GM23338 (cell line): ENCODE measurements around the gene NXPH4. TPM values are rescaled to one million over a fixed set of nuclear protein-coding genes. Genes with fewer than 3 reads are reported as not detected.

ENCODE experiments used
- ATAC-seq: fragments of 200-7000 bp; cut with Tn5 transposase; 3 replicates; pipeline ENCODE4 v1.9.1; 2020
- DNase-seq: peaks from one replicate; pipeline ENCODE4 v3.0.0-alpha.2; 2015; ENCODE audit warnings: low spot score
- H2AFZ ChIP-seq: fragments of 200-600 bp; sonication (generic); 2 replicates; pipeline ENCODE4 v1.8.0; 2016; ENCODE audit warnings: antibody characterized with exemption, mild to moderate bottlenecking, moderate library complexity
- H3F3A ChIP-seq: fragments of 200-600 bp; sonication (generic); replicated peaks from 2 replicates; pipeline ENCODE4 v1.8.0; 2017; ENCODE audit warnings: antibody characterized with exemption, mixed run types, low read depth
- H3K27ac ChIP-seq: fragments of 200-600 bp; sonication (generic); 2 replicates; pipeline ENCODE4 v1.6.1; 2016; ENCODE audit warnings: low read depth
- H3K27me3 ChIP-seq: fragments of 200-600 bp; sonication (generic); 2 replicates; pipeline ENCODE4 v1.8.0; 2016; ENCODE audit warnings: mild to moderate bottlenecking, mixed run types, moderate library complexity; ENCODE audit not compliant: insufficient read depth
- H3K36me3 ChIP-seq: fragments of 200-600 bp; sonication (generic); 2 replicates; pipeline ENCODE4 v1.8.0; 2016; ENCODE audit warnings: mild to moderate bottlenecking; ENCODE audit not compliant: insufficient read depth
- H3K4me1 ChIP-seq: fragments of 200-600 bp; sonication (generic); 2 replicates; pipeline ENCODE4 v1.8.0; 2016; ENCODE audit warnings: mild to moderate bottlenecking, moderate library complexity; ENCODE audit not compliant: insufficient read depth
- H3K4me2 ChIP-seq: fragments of 200-600 bp; sonication (generic); 2 replicates; pipeline ENCODE4 v1.7.1; 2017; ENCODE audit warnings: mixed run types
- H3K4me3 ChIP-seq: fragments of 200-600 bp; sonication (generic); 2 replicates; pipeline ENCODE4 v1.6.1; 2016; ENCODE audit warnings: mixed run types
- H3K79me2 ChIP-seq: fragments of 200-600 bp; sonication (generic); replicated peaks from 2 replicates; pipeline ENCODE4 v1.8.0; 2017; ENCODE audit warnings: mild to moderate bottlenecking; ENCODE audit not compliant: insufficient read depth
- H3K9me2 ChIP-seq: fragments of 200-600 bp; sonication (generic); 2 replicates; pipeline ENCODE4 v1.8.0; 2017; ENCODE audit not compliant: insufficient read depth
- H4K20me1 ChIP-seq: fragments of 200-600 bp; sonication (generic); replicated peaks from 2 replicates; pipeline ENCODE4 v1.8.0; 2017; ENCODE audit warnings: mild to moderate bottlenecking; ENCODE audit not compliant: insufficient read depth
- H3K27ac Mint-ChIP-seq: 2 replicates; pipeline ENCODE4 v1.8.0; 2020; ENCODE audit warnings: inconsistent platforms, mild to moderate bottlenecking, moderate library complexity, mixed read lengths
- H3K27me3 Mint-ChIP-seq: 3 replicates; pipeline ENCODE4 v1.8.0; 2022; ENCODE audit warnings: low read depth, mild to moderate bottlenecking, moderate library complexity, mixed read lengths, inconsistent platforms; ENCODE audit not compliant: insufficient read depth, poor library complexity
- H3K36me3 Mint-ChIP-seq: 3 replicates; pipeline ENCODE4 v1.8.0; 2021; ENCODE audit warnings: low read depth, mild to moderate bottlenecking, inconsistent platforms, moderate library complexity, mixed read lengths
- H3K4me1 Mint-ChIP-seq: 3 replicates; pipeline ENCODE4 v1.8.0; 2020; ENCODE audit warnings: mild to moderate bottlenecking, inconsistent platforms, mixed read lengths
- H3K4me3 Mint-ChIP-seq: 3 replicates; pipeline ENCODE4 v1.8.0; 2021; ENCODE audit warnings: moderate library complexity, mild to moderate bottlenecking, inconsistent platforms, mixed read lengths
- H3K9me3 Mint-ChIP-seq: 3 replicates; pipeline ENCODE4 v1.8.0; 2020; ENCODE audit warnings: moderate library complexity, mild to moderate bottlenecking, inconsistent platforms, mixed read lengths
- CREB1 ChIP-seq: fragments of 250-450 bp; sonication (Bioruptor Pico); IDR thresholded peaks from 2 replicates; pipeline ENCODE4 v1.5.0; 2020; ENCODE audit warnings: low read depth, mild to moderate bottlenecking, moderate library complexity
- EZH2 ChIP-seq: fragments of 200-600 bp; sonication (generic); IDR thresholded peaks from one replicate; pipeline ENCODE4 v1.8.0; 2017; ENCODE audit warnings: antibody characterized with exemption, mild to moderate bottlenecking, low read depth; ENCODE audit not compliant: unreplicated experiment
- EZH2phosphoT487 ChIP-seq: fragments of 200-600 bp; sonication (generic); IDR thresholded peaks from one replicate; pipeline ENCODE4 v1.8.1; 2018; ENCODE audit warnings: antibody characterized with exemption; ENCODE audit not compliant: unreplicated experiment
- JUNB ChIP-seq: IDR thresholded peaks from one replicate; pipeline ENCODE4 v1.6.1; 2016; ENCODE audit warnings: antibody characterized with exemption; ENCODE audit not compliant: unreplicated experiment
- NANOG ChIP-seq: IDR thresholded peaks from 2 replicates; pipeline ENCODE4 v1.6.1; 2016; ENCODE audit warnings: antibody characterized with exemption, borderline replicate concordance
- POLR2AphosphoS5 ChIP-seq: IDR thresholded peaks from 2 replicates; pipeline ENCODE4 v1.6.1; 2016; ENCODE audit warnings: antibody characterized with exemption, low read depth
- STAT1 ChIP-seq: IDR thresholded peaks from one replicate; pipeline ENCODE4 v1.6.1; 2016; ENCODE audit warnings: antibody characterized with exemption; ENCODE audit not compliant: unreplicated experiment
- ZNF114 ChIP-seq: fragments of 250-450 bp; sonication (Bioruptor Pico); IDR thresholded peaks from 2 replicates; pipeline ENCODE4 v1.5.0; 2020; ENCODE audit warnings: mild to moderate bottlenecking, moderate library complexity
- ZNF331 ChIP-seq: fragments of 250-450 bp; sonication (Bioruptor Pico); IDR thresholded peaks from 2 replicates; pipeline ENCODE4 v1.5.0; 2020; ENCODE audit warnings: low read depth, mild to moderate bottlenecking, moderate library complexity
- polyA plus RNA-seq: library from polyadenylated mRNA; unstranded; fragments of >200 nt; fragmentation: Nextera tagmentation; extraction: Ambion mirVana; gene quantifications from 2 replicates; pipeline ENCODE4 v1.2.1, GENCODE V29; 2016
- total RNA-seq: library from RNA; depleted of rRNA; stranded (reverse); fragments of >200 nt; shearing (Covaris generic); gene quantifications from 2 replicates; pipeline ENCODE4 v1.2.3, GENCODE V29; 2014
- TF ChIP-seq, protein P1 (sequence below): IDR thresholded peaks from one replicate; pipeline ENCODE4 v1.6.1; 2018; ENCODE audit warnings: antibody characterized with exemption; ENCODE audit not compliant: unreplicated experiment
- TF ChIP-seq, protein P2 (sequence below): IDR thresholded peaks from 2 replicates; pipeline ENCODE4 v1.6.1; 2016; ENCODE audit warnings: antibody characterized with exemption
- TF ChIP-seq, protein P3 (sequence below): fragments of 250-450 bp; sonication (Bioruptor Pico); IDR thresholded peaks from 2 replicates; pipeline ENCODE4 v1.5.0; 2020; ENCODE audit warnings: mild to moderate bottlenecking, moderate library complexity
- TF ChIP-seq, protein P4 (sequence below), 2 experiments: fragments of 200-600 bp in 1 of 2; sonication (generic) in 1 of 2; conservative IDR thresholded peaks; 2 replicates each; pipeline versions ENCODE4 v1.5.1 to v1.6.1; 2016 to 2017; ENCODE audit warnings: antibody characterized with exemption in 2 of 2, low read depth in 2 of 2, mild to moderate bottlenecking in 2 of 2, moderate library complexity in 1 of 2

The NXPH4 gene
- total and polyA plus RNA-seq, 2 experiments from 2014 or later: 0.89 to 1.5 TPM

DNA sequence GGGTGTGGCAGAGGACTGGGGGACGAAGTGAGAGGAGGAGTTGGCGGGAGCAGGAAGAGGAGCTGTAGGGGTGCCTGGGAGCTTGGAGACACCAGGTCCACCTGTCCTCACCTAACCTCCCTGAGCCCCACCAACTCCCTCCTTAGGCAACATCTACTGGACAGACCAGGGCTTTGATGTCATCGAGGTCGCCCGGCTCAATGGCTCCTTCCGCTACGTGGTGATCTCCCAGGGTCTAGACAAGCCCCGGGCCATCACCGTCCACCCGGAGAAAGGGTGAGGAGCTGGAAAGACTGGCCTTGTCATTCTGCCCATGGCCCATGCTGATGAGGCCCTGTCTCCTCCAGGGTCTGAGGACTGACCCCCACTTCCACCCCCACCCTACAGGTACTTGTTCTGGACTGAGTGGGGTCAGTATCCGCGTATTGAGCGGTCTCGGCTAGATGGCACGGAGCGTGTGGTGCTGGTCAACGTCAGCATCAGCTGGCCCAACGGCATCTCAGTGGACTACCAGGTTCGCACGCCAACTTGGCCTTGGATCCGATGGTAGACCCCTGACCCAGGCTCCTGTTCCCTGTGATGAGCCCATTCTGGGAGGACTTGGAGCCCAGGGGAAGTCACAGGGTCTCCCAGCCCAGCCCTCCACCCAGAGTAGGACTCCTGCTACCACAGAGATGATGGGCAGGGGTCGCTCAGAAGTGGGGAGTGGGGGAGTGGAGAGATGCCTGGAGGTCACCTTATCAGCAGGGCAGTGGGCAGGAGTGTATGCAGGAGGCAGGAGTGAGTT lies 32.5 kb upstream of the NXPH4 start:
- H3K27me3 ChIP-seq: no peaks in the 10 kb centered on the region
- H3K4me1 Mint-ChIP-seq: peaks cover 5% of the 10 kb centered on the region; the same call in 2 of the 3 replicates
- peaks cover 23% of the 10 kb centered on the region for H3K36me3 ChIP-seq
- TF ChIP-seq, protein P1, sequence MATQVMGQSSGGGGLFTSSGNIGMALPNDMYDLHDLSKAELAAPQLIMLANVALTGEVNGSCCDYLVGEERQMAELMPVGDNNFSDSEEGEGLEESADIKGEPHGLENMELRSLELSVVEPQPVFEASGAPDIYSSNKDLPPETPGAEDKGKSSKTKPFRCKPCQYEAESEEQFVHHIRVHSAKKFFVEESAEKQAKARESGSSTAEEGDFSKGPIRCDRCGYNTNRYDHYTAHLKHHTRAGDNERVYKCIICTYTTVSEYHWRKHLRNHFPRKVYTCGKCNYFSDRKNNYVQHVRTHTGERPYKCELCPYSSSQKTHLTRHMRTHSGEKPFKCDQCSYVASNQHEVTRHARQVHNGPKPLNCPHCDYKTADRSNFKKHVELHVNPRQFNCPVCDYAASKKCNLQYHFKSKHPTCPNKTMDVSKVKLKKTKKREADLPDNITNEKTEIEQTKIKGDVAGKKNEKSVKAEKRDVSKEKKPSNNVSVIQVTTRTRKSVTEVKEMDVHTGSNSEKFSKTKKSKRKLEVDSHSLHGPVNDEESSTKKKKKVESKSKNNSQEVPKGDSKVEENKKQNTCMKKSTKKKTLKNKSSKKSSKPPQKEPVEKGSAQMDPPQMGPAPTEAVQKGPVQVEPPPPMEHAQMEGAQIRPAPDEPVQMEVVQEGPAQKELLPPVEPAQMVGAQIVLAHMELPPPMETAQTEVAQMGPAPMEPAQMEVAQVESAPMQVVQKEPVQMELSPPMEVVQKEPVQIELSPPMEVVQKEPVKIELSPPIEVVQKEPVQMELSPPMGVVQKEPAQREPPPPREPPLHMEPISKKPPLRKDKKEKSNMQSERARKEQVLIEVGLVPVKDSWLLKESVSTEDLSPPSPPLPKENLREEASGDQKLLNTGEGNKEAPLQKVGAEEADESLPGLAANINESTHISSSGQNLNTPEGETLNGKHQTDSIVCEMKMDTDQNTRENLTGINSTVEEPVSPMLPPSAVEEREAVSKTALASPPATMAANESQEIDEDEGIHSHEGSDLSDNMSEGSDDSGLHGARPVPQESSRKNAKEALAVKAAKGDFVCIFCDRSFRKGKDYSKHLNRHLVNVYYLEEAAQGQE: no peak
- TF ChIP-seq POLR2AphosphoS5: no peak
- TF ChIP-seq NANOG: no peak
- no peak for TF ChIP-seq STAT1
- no peak for TF ChIP-seq CREB1 (CRISPR knock-in tag)
- TF ChIP-seq JUNB: no peak
- TF ChIP-seq, protein P2, sequence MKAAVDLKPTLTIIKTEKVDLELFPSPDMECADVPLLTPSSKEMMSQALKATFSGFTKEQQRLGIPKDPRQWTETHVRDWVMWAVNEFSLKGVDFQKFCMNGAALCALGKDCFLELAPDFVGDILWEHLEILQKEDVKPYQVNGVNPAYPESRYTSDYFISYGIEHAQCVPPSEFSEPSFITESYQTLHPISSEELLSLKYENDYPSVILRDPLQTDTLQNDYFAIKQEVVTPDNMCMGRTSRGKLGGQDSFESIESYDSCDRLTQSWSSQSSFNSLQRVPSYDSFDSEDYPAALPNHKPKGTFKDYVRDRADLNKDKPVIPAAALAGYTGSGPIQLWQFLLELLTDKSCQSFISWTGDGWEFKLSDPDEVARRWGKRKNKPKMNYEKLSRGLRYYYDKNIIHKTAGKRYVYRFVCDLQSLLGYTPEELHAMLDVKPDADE: no peak
- TF ChIP-seq, protein P3, sequence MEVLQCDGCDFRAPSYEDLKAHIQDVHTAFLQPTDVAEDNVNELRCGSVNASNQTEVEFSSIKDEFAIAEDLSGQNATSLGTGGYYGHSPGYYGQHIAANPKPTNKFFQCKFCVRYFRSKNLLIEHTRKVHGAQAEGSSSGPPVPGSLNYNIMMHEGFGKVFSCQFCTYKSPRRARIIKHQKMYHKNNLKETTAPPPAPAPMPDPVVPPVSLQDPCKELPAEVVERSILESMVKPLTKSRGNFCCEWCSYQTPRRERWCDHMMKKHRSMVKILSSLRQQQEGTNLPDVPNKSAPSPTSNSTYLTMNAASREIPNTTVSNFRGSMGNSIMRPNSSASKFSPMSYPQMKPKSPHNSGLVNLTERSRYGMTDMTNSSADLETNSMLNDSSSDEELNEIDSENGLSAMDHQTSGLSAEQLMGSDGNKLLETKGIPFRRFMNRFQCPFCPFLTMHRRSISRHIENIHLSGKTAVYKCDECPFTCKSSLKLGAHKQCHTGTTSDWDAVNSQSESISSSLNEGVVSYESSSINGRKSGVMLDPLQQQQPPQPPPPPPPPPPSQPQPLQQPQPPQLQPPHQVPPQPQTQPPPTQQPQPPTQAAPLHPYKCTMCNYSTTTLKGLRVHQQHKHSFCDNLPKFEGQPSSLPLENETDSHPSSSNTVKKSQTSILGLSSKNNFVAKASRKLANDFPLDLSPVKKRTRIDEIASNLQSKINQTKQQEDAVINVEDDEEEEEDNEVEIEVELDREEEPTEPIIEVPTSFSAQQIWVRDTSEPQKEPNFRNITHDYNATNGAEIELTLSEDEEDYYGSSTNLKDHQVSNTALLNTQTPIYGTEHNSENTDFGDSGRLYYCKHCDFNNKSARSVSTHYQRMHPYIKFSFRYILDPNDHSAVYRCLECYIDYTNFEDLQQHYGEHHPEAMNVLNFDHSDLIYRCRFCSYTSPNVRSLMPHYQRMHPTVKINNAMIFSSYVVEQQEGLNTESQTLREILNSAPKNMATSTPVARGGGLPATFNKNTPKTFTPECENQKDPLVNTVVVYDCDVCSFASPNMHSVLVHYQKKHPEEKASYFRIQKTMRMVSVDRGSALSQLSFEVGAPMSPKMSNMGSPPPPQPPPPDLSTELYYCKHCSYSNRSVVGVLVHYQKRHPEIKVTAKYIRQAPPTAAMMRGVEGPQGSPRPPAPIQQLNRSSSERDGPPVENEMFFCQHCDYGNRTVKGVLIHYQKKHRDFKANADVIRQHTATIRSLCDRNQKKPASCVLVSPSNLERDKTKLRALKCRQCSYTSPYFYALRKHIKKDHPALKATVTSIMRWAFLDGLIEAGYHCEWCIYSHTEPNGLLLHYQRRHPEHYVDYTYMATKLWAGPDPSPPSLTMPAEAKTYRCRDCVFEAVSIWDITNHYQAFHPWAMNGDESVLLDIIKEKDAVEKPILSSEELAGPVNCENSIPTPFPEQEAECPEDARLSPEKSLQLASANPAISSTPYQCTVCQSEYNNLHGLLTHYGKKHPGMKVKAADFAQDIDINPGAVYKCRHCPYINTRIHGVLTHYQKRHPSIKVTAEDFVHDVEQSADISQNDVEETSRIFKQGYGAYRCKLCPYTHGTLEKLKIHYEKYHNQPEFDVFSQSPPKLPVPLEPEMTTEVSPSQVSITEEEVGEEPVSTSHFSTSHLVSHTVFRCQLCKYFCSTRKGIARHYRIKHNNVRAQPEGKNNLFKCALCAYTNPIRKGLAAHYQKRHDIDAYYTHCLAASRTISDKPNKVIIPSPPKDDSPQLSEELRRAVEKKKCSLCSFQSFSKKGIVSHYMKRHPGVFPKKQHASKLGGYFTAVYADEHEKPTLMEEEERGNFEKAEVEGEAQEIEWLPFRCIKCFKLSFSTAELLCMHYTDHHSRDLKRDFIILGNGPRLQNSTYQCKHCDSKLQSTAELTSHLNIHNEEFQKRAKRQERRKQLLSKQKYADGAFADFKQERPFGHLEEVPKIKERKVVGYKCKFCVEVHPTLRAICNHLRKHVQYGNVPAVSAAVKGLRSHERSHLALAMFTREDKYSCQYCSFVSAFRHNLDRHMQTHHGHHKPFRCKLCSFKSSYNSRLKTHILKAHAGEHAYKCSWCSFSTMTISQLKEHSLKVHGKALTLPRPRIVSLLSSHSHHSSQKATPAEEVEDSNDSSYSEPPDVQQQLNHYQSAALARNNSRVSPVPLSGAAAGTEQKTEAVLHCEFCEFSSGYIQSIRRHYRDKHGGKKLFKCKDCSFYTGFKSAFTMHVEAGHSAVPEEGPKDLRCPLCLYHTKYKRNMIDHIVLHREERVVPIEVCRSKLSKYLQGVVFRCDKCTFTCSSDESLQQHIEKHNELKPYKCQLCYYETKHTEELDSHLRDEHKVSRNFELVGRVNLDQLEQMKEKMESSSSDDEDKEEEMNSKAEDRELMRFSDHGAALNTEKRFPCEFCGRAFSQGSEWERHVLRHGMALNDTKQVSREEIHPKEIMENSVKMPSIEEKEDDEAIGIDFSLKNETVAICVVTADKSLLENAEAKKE (CRISPR knock-in tag): no peak
- no peak for TF ChIP-seq ZNF331 (CRISPR knock-in tag)
- TF ChIP-seq, protein P4, sequence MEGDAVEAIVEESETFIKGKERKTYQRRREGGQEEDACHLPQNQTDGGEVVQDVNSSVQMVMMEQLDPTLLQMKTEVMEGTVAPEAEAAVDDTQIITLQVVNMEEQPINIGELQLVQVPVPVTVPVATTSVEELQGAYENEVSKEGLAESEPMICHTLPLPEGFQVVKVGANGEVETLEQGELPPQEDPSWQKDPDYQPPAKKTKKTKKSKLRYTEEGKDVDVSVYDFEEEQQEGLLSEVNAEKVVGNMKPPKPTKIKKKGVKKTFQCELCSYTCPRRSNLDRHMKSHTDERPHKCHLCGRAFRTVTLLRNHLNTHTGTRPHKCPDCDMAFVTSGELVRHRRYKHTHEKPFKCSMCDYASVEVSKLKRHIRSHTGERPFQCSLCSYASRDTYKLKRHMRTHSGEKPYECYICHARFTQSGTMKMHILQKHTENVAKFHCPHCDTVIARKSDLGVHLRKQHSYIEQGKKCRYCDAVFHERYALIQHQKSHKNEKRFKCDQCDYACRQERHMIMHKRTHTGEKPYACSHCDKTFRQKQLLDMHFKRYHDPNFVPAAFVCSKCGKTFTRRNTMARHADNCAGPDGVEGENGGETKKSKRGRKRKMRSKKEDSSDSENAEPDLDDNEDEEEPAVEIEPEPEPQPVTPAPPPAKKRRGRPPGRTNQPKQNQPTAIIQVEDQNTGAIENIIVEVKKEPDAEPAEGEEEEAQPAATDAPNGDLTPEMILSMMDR (conservative IDR thresholded peaks at IDR 0.05; ENCODE audit: low read depth in 2 of 2): no peak
- no peak for TF ChIP-seq ZNF114
- TF ChIP-seq EZH2phosphoT487: no peak
- TF ChIP-seq EZH2: no peak
- ATAC-seq (no peak), DNase-seq (no peak)
- H3K9me3 Mint-ChIP-seq: no peaks in the 10 kb centered on the region
- peaks cover 19% of the 10 kb centered on the region for H3F3A ChIP-seq
- H3K4me2 ChIP-seq: no peak overlapping the region
- H3K9me2 ChIP-seq: no peaks in the 10 kb centered on the region
- H3K4me1 ChIP-seq: no peaks in the 10 kb centered on the region
- no peaks in the 10 kb centered on the region for H3K79me2 ChIP-seq
- no peak overlapping the region for H3K4me3 ChIP-seq
- H3K36me3 Mint-ChIP-seq: peaks cover 92% of the 10 kb centered on the region
- H3K27ac ChIP-seq: no peak overlapping the region
- no peak overlapping the region for H3K27ac Mint-ChIP-seq
- peaks cover 38% of the 10 kb centered on the region for H3K27me3 Mint-ChIP-seq
- H3K4me3 Mint-ChIP-seq: no peak overlapping the region
- no peaks in the 10 kb centered on the region; the same call in 1 of the 2 replicates for H4K20me1 ChIP-seq
- no peak overlapping the region for H2AFZ ChIP-seq
